HL-60/S4 (cell line): ENCODE results near the gene GLRX5.
"Not testable (repeated sequence)": the region's sequence is repeated elsewhere in the genome, so short reads cannot be mapped to it uniquely, and the experiment has no call there.

Experiments
- in situ Hi-C: fragments of 300-500 bp; cut with MboI; formaldehyde crosslinking; loops from 2 replicates; pipeline ENCODE4 v1.14.3; 2022; ENCODE audit warnings: low sequenced_read_pairs

GLRX5 gene

GRCh38 chr14:95548328-95548929 is 13.6 kb downstream of the GLRX5 start:
- in situ Hi-C loops = no loop called here

DNA sequence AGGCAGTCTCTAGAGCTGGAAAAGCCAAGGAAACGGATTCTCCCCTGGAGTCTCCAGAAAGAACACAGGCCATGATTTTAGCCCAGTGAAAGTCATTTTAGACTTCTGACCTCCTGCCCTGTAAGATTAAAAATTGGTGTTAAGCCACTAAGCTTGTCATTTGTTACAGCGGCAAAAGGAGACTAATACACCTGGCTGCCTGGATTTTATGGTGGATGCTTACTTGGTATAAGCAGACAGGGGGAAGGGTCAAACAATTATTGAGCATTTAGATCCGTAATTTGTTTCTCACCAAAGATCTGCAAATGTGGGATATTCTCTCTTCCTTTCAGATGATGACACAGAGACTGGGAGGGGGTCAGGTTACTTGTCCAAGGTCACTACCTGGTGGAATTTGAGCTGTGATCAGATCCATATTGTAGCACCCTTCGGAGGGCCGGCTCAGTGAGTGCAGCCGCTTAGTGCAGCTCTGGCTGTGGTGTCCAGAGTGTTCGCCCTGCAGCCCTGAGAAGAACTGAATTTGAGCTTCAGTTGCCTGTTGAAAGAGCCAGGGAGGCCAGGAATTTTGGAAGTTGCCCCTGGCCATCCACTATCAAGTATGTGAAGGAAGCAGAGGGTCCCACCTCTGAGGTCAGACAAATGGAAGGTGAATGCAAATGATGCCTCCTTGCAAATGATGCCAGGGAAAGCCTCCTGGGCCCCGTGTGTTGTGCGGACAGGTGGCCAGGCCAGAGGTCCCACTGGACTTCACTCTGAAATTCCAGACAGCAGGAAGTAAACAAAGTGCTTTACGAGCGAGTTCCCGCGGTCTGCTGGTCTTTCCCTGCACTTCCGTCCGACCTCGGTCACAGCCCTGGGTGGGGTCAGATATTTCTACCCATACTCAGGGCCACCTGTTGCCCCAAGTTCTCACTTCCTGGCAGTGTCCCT is 15.1 kb downstream of the GLRX5 start:
- in situ Hi-C loops = no loop called here

- in situ Hi-C loops = no loop called here
These were observed 16.6 kb downstream of the GLRX5 start for GRCh38 chr14:95551435-95551834.

DNA sequence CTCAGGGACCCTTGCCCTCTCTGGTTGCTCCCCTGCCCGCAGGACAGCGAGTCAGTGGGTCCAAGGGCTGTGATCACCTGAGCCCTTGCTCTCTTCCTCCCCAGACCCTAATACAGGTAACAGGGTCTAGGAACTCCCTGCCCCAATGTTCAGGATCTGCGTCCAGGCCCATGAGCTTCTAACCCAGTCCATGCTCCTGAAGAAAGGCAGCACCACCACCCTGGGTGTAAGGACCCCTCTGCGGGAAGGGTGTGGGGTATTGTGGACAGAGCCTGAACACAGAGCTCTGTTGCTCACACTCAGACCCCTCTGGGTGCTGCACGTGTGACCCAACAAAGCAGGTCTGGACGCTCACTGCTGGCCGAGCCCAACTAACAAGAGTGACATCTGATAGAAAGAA is 18.3 kb downstream of the GLRX5 start:
- in situ Hi-C loops = no loop called here

DNA sequence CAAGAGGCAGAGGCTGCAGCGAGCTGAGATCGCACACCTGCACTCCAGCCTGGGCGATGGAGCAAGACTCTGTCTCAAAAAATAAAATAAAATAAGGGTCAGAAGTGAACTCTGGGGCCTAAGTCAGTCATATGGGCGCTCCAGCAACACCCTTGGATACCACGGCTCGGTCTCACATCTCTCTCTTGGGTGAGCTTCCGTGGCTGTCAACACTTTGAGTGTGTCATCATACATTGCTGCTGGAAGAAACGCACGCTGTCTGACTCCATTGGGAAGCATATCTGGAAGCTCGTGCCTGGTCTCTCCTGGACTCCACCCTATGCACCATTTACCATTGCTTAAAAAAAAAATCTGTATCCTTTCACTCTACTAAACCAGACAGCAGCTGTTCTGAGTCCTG is 20.2 kb downstream of the GLRX5 start:
- in situ Hi-C loops = no loop called here

DNA sequence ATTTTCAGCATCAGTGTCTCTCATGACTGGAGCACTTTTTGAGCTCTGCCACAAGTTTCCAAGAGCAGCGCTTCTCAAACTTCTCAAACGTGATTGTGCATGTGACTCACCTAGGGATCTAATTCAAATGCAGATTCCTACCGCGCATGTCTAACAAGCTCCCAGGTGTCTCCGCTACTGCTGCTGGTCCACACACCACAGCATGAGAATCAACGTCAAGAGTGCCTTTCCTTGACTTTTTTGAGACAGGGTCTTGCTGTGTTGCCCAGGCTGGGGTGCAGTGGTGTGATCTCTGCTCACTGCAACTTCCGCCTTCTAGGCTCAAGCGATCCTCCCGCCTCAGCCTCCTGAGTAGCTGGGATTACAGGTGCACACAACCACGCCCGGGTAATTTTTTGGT is 22.4 kb downstream of the GLRX5 start:
- in situ Hi-C loops = no loop called here

DNA sequence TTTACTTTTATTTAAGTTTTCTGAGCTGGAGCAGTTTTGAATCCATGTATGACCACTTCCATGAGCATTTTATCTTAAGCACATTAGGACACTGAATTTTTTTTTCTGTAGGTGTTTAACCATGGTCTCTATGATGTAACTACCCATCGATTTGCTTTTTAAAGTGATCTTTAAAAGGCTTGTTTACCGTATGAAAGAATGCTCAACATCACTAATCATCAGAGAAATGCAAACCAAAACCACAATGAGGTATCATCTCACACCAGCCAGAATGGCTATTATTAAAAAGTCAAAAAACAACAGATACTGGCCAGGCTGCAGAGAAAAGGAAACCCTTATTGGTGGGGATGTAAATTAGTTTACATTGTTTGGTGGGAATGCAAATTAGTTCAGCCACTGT is 23.0 kb downstream of the GLRX5 start:
- in situ Hi-C loops = no loop called here

DNA sequence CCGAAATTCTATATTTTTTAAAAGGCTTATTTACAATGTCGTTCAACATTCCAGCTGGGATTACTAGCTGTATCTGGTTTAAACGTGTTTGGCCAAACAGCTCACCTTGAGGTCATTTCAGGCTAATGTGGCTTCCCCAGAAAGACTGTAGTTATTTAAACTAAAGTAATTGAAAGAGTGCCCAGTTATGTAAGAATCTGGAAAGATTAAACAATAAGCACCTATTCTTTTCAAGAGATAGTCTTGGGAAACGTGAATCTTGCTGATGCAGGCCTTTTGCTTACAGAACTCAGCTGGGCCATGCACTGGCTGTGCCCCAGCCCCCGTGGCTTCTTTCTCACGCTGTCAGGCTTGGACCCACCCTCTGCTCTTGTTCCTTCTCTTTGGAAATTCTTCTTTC is 24.4 kb downstream of the GLRX5 start:
- in situ Hi-C loops = no loop called here

DNA sequence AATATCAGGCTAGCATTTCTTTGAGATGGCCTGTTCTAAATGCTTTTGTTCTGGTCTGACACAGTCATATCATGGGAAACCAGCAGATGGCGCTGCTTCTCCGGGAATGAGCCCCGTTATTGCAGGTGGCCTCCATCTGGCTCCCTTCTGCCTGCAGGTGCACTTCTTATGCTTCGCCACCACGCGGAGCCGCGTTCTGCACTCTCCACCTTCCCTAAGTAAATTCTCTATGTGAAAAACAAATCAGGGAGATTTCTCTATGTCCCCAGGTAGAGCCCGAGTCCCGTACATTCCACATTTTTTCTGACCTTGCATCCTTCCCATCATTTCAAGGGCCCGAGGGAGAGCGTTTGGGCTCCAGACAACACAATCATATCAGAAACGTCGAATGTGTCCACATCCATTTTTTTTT is 26.2 kb downstream of the GLRX5 start:
- in situ Hi-C loops = no loop called here

GRCh38 chr14:95562892-95563685 is 28.2 kb downstream of the GLRX5 start:
- in situ Hi-C loops = no loop called here

DNA sequence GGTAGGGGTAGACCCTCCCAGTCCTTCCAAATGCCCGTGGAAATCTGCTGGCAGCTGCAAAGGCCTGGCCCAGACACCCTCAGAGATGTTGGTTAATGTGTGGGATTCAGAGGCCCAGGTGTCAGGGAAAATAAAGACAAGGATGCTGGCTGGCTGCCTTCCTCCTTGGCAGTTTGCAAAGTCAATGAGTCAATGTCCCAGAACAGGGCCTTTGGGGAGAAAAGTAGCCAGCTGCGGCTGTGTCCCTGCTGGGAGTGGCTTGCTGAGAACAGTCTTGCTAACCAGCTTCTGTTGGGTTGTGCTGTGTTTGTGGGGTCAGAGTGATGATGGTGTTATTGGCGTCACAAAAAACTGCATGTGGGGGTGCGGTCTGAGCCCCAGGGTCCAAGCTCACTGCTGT is 29.2 kb downstream of the GLRX5 start:
- in situ Hi-C loops = no loop called here

DNA sequence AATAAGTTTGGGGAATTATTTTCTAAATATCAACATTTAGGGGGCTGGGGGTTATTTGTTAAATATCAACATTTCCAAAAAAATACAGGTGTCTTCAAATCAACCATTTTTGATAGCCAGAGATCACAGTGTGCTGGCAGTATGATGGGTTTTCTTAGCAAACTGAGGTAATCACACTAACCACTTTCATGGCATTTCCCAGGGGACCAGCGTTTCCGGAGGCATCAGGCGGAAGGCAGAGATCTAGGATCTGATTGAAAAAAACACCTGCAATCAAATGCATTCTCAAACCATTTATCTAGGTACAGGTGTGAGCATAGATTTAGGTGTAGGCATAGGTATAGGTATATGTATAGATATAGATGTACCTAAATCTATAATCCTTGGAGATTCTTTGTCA is 34.6 kb downstream of the GLRX5 start:
- in situ Hi-C loops = no loop called here

- in situ Hi-C loops = no loop called here
These were observed 38.5 kb downstream of the GLRX5 start for GRCh38 chr14:95573313-95573712.

DNA sequence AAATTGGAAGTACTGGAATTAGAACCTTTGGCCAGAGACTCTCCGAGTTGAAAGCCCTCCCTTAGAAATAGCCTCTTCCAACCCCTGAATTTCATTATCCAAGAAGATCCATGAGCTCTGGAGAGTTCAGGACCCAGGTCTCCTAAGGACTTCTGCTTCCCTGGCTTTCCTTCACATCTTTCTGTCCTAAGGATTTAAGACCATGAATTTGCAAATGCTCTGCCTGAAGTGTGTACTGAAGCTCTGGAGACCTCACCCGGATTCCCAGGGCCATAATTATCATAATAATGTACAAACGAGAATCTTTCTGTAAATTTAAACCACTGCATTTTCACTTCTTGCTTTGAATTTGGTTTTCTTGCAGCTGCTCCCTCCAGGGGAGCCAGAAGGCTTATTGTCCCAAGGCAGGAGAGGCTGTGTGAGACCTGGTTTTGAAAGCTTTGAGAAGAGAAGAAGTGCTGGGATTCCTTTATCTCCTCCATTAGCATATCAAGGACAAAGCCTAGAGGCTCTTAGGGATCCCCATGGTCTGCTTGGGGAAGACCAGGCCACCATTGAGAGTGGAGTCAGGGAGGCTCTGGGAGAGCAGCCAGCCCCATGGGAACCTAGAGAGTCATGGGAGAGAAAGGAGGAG is 41.1 kb downstream of the GLRX5 start:
- in situ Hi-C loops = no loop called here

- in situ Hi-C loops = no loop called here
These were observed 42.4 kb downstream of the GLRX5 start for GRCh38 chr14:95577067-95577800.

- in situ Hi-C loops = no loop called here
These were observed 43.0 kb downstream of the GLRX5 start for GRCh38 chr14:95577870-95578269.

DNA sequence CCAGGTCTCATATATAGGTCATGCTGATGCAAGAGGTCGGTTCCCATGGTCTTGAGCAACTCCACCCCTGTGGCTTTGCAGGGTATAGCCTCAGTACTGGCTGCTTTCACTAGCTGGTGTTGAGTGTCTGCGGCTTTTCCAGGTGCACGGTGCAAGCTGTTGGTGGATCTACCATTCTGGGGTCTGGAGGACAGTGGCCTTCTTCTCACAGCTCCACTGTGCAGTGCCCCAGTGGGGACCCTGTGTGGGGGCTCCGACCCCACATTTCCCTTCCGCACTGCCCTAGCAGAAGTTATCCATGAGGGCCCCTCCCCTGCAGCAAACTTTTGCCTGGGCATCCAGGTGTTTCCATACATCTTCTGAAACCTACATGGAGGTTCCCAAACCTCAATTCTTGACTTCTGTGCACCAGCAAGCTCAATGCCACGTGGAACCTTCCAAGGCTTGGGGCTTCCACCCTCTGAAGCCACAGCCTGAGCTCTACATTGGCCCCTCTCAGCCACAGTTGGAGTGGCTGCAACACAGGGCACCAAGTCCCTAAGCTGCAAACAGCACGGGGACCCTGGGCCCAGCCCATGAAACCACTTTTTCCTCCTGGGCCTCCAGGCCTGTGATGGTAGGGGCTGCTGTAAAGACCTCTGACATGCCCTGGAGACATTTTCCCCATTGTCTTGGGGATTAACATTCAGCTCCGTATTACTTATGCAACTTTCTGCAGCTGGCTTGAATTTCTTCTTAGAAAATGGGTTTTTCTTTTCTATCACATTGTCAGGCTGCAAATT is 49.2 kb downstream of the GLRX5 start:
- in situ Hi-C loops = not testable (repeated sequence)

- in situ Hi-C loops = no loop called here
These were observed 51.2 kb downstream of the GLRX5 start for GRCh38 chr14:95585953-95586620.

DNA sequence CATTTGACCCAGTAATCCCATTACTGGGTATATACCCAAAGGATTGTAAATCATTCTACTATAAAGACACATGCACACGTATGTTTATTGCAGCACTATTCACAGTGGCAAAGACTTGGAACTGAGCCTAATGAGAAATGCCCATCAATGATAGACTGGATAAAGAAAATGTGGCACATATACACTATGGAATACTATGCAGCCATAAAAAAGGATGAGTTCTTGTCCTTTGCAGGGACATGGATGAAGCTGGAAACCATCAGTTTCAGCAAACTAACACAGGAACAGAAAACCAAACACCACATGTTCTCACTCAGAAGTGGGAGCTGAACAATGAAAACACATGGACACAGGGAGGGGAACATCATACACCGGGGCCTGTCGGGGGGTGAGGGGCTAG is 56.3 kb downstream of the GLRX5 start:
- in situ Hi-C loops = not testable (repeated sequence)
